ENCODE measurements around the gene SARS2.

SARS2 gene

DNA sequence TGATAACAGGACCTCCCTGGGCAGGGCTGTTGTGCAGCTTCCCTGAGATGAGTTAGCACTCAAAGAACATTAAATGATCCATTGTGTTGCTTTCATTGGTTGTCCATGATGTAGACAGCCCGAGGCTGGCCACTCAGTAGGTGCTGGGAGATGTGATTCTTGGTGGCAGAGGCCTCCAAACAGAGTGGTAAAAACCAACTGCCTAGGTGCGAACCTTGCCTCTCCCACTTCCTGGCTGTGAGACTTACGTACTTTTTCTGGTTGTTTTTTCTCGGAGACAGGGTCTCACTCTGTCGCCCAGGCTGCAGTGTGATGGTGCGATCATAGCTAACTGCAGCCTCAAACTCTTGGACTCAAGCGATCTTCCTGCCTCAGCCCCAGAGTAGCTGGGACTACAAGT is 6.2 kb downstream of the SARS2 start:
- no peaks in the 10 kb centered on the region for H3K4me1 ChIP-seq
- TF ChIP-seq, protein P1, sequence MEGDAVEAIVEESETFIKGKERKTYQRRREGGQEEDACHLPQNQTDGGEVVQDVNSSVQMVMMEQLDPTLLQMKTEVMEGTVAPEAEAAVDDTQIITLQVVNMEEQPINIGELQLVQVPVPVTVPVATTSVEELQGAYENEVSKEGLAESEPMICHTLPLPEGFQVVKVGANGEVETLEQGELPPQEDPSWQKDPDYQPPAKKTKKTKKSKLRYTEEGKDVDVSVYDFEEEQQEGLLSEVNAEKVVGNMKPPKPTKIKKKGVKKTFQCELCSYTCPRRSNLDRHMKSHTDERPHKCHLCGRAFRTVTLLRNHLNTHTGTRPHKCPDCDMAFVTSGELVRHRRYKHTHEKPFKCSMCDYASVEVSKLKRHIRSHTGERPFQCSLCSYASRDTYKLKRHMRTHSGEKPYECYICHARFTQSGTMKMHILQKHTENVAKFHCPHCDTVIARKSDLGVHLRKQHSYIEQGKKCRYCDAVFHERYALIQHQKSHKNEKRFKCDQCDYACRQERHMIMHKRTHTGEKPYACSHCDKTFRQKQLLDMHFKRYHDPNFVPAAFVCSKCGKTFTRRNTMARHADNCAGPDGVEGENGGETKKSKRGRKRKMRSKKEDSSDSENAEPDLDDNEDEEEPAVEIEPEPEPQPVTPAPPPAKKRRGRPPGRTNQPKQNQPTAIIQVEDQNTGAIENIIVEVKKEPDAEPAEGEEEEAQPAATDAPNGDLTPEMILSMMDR (IDR thresholded peaks at IDR 0.05) = no peak
- no peak overlapping the region for H2AFZ ChIP-seq
- no peaks in the 10 kb centered on the region for H3K27me3 ChIP-seq (ENCODE audit: control insufficient read depth, insufficient read depth, low read length)
- H3K79me2 ChIP-seq = no peaks in the 10 kb centered on the region
- H3K9me3 ChIP-seq (ENCODE audit: control insufficient read depth, low read length) = no peaks in the 10 kb centered on the region
- H3K4me3 ChIP-seq (ENCODE audit: low read depth, low read length) = no peak overlapping the region
- no peak overlapping the region for H3K4me2 ChIP-seq (ENCODE audit: low read length)
- no peak overlapping the region for H3K9ac ChIP-seq
- H3K36me3 ChIP-seq (ENCODE audit: control insufficient read depth, insufficient read depth, low read length) = no peaks in the 10 kb centered on the region
- no peak overlapping the region for H3K27ac ChIP-seq

GRCh38 chr19:38922482-38922881 is 8.1 kb downstream of the SARS2 start:
- Histone ChIP-seq H3K4me1 (no peaks in the 10 kb centered on the region), H3K9me3 (ENCODE audit: control insufficient read depth, low read length) (no peaks in the 10 kb centered on the region), H3K4me3 (ENCODE audit: low read depth, low read length) (no peak overlapping the region), H3K4me2 (ENCODE audit: low read length) (no peak overlapping the region), H3K9ac (no peak overlapping the region), H3K36me3 (ENCODE audit: control insufficient read depth, insufficient read depth, low read length) (no peaks in the 10 kb centered on the region), H2AFZ (no peak overlapping the region), H3K79me2 (no peaks in the 10 kb centered on the region), H3K27ac (no peak overlapping the region), H3K27me3 (ENCODE audit: control insufficient read depth, insufficient read depth, low read length) (no peaks in the 10 kb centered on the region)
- TF ChIP-seq, protein P1 (IDR thresholded peaks at IDR 0.05) = no peak

DNA sequence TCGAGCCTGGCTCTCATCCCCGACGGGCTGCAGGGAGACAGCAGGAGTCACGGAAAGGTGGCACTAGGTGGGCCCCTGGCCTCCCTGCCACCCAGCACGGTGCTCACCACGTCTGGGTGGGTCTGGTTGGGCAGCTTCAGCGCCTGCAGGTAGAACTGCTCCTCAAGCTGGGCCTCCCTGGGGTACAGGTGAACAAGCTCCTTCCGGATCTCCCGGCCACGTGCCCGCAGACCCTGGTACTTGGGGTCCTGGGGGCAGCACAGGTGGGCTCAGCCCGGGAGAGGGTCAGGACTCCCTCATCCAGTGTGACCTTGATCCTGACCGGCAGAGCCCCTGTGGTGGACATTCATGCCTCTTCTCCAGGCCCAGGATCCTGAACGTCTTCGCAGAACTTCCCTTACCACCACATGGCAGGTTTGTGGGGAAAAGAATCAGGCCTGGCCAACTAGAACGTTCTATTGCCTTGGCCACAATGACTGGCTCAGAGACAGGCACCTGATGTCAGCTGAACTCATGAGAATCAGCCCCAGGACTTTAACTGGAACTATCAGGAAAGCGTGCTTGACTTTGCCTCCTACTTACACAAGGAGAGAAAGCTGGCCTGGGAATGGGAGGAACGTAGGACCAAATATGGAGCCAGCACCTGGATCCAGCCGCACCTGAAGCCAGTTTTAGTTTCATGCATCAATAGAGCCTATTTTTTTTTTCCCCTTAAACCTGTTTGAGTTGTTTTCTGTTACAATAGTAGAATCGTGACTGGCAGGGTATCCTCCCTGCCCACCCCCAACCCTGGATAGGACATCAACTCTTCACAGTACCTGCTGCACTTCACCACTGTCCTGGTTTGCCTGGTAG is 8.9 kb downstream of the SARS2 start:
- Histone ChIP-seq H3K4me3 (ENCODE audit: low read depth, low read length) (no peak overlapping the region), H3K9me3 (ENCODE audit: control insufficient read depth, low read length) (no peaks in the 10 kb centered on the region), H3K36me3 (ENCODE audit: control insufficient read depth, insufficient read depth, low read length) (no peaks in the 10 kb centered on the region), H3K79me2 (no peaks in the 10 kb centered on the region), H3K27ac (no peak overlapping the region), H2AFZ (no peak overlapping the region), H3K9ac (no peak overlapping the region), H3K4me2 (ENCODE audit: low read length) (no peak overlapping the region), H3K4me1 (no peaks in the 10 kb centered on the region), H3K27me3 (ENCODE audit: control insufficient read depth, insufficient read depth, low read length) (no peaks in the 10 kb centered on the region)
- TF ChIP-seq, protein P1 (IDR thresholded peaks at IDR 0.05) = no peak

DNA sequence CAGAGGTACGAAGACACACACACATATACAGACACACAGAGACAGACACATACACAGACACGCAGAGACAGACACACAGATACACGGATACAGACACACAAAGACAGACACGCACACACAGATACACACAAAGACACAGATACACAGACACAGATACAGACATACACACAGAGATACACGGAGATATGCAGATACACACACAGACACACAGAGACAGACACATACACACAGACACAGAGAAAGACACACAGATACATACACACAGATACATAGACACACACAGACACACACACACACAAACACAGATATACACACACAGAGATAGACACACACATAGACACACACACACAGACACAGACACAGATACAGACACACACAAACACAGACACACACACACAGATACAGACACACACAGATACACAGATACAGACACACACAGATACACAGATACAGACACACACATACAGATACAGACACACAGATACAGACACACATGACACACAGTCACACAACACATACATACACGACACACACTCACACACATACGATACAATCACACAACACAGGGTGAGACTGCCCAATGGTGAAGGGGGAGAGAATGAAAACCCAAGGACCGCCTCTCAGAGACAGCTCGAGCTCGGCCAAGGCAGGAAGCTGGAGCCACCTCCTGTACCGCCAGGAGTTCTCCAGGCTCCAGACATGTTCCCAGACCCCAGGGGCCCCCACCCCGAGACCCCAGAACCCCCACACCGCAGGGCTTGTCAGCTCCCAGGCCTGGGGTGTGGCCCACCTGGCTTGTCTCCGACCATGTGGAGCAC is 9.8 kb downstream of the SARS2 start:
- TF ChIP-seq, protein P1 (IDR thresholded peaks at IDR 0.05) = no peak
- H3K36me3 ChIP-seq (ENCODE audit: control insufficient read depth, insufficient read depth, low read length) = no peaks in the 10 kb centered on the region
- H3K9me3 ChIP-seq (ENCODE audit: control insufficient read depth, low read length) = no peaks in the 10 kb centered on the region
- no peak overlapping the region for H3K4me2 ChIP-seq (ENCODE audit: low read length)
- no peak overlapping the region for H3K4me3 ChIP-seq (ENCODE audit: low read depth, low read length)
- no peak overlapping the region for H3K27ac ChIP-seq
- no peaks in the 10 kb centered on the region for H3K79me2 ChIP-seq
- no peaks in the 10 kb centered on the region for H3K27me3 ChIP-seq (ENCODE audit: control insufficient read depth, insufficient read depth, low read length)
- no peak overlapping the region for H2AFZ ChIP-seq
- no peaks in the 10 kb centered on the region for H3K4me1 ChIP-seq
- no peak overlapping the region for H3K9ac ChIP-seq

Measured in parathyroid adenoma (tissue), 2 donors.